Stimulated activated memory B cell treated with anti-CD40 and anti-IgM and Interleukin-4, amounts not matched to agents 10 μg/mL and 1 μg/mL and 100 μg/mL, for 72 hours (primary cell): Measurements from ENCODE around the gene SLC26A9.

ENCODE experiments used
- ATAC-seq: fragments of 150-1000 bp; cut with Tn5 transposase; 2 replicates; pipeline ENCODE4 v1.10.0; 2021
- H3K27ac Mint-ChIP-seq: one replicate; pipeline ENCODE4 v1.8.0; 2022; ENCODE audit warnings: mild to moderate bottlenecking, mixed read lengths
- H3K27me3 Mint-ChIP-seq: one replicate; pipeline ENCODE4 v1.8.0; 2022; ENCODE audit warnings: mixed read lengths
- H3K36me3 Mint-ChIP-seq: one replicate; pipeline ENCODE4 v1.8.0; 2022; ENCODE audit warnings: mixed read lengths
- H3K4me1 Mint-ChIP-seq: one replicate; pipeline ENCODE4 v1.8.0; 2022; ENCODE audit warnings: mixed read lengths
- H3K4me3 Mint-ChIP-seq: one replicate; pipeline ENCODE4 v1.8.0; 2022; ENCODE audit warnings: mild to moderate bottlenecking, moderate library complexity, mixed read lengths
- H3K9me3 Mint-ChIP-seq: one replicate; pipeline ENCODE4 v1.8.0; 2022; ENCODE audit warnings: mixed read lengths

The SLC26A9 gene

DNA sequence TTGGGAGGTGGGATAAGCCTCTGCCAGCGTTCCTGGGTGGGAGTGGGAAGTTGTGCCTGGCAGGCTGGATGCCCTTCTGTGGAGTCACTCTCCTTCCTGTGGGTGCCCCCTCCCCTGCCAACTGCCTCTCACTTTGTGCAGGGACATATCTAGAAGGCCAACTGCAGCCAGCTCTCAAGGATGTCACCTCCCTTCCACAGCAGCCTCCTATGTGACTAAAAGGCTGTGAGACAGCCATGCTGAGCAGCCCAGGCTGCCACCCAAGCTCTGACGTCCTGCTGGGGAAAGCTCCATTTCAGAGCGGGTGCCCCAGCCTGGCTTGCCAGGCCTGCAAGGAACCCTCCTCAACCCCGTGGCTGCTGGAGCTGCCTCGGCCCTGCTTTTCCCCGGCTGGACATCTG lies 19.6 kb upstream of the SLC26A9 start:
- Mint-ChIP-seq H3K4me1 (peaks cover 7% of the 10 kb centered on the region), H3K27me3 (peaks cover 48% of the 10 kb centered on the region), H3K4me3 (no peak overlapping the region), H3K9me3 (no peaks in the 10 kb centered on the region), H3K27ac (no peak overlapping the region), H3K36me3 (no peaks in the 10 kb centered on the region)
- no peak for ATAC-seq

DNA sequence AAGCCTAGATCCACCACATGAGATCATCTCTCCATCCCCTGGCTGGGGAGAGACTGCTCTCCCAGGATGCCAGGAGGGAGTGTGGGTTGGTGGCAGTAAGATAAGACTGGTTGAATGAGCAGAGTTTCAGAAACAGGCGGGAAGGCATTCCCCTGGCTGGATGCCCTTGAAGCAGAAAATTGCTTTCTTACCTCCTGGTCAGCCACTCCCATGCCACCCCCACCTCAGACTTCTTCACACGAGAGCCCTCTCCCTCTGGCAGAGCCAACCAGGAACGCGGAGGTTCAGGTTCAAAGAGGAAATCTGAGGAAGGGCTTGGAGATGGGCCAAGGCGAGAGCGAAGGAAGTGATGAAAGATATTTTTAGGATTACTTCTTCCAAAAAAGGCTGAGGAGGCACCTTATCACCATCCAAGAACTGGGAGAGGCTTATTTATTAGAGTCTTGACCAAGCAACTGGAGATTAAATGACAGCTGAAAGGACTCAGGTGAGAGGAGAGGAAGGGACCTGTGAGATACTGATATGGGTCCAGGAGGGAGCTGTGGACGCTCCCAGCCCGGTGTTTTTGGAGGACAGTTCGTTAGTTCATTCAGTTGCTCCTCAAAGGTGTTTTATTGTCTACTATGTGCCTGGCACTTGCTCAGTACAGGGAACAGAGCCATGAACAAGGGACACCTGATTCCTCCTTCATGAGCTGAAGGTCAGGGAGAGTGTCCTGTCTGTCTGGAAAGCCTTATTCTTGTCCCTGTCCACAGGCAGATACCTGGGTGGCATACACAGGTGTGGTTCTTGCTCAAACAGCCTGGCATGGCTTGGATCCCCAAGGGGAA lies 18.9 kb upstream of the SLC26A9 start:
- Mint-ChIP-seq H3K9me3 (no peaks in the 10 kb centered on the region), H3K27ac (no peak overlapping the region)

DNA sequence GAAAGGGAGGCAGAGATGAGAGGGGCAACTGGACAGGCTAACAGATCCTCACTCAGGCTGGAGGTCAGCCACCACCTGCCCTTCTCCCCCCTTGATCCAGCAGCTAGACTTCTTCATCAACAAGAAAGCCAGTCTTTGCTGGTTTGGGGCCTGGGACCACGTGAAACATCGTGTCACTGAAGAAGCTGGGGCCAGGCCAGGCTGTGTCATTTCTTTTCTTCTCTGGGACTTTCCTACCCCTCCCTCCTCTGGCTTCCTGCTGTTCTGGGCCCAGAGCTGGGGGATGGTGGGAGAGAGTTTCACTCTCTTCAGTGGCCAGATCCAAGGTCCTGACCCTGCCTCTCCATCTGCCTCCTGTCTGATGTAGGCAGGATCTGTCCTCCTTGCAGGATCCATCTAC lies 18.1 kb upstream of the SLC26A9 start:
- Mint-ChIP-seq H3K9me3 (no peaks in the 10 kb centered on the region), H3K27me3 (peaks cover 48% of the 10 kb centered on the region), H3K4me3 (no peak overlapping the region), H3K27ac (no peak overlapping the region), H3K36me3 (no peaks in the 10 kb centered on the region), H3K4me1 (peaks cover 7% of the 10 kb centered on the region)
- ATAC-seq = peak; percentile 10

More for the DNA sequence above, 18.9 kb upstream of the SLC26A9 start:
- Mint-ChIP-seq H3K27me3 (peaks cover 48% of the 10 kb centered on the region), H3K4me1 (peaks cover 7% of the 10 kb centered on the region), H3K36me3 (no peaks in the 10 kb centered on the region), H3K4me3 (no peak overlapping the region)
- ATAC-seq = no peak

DNA sequence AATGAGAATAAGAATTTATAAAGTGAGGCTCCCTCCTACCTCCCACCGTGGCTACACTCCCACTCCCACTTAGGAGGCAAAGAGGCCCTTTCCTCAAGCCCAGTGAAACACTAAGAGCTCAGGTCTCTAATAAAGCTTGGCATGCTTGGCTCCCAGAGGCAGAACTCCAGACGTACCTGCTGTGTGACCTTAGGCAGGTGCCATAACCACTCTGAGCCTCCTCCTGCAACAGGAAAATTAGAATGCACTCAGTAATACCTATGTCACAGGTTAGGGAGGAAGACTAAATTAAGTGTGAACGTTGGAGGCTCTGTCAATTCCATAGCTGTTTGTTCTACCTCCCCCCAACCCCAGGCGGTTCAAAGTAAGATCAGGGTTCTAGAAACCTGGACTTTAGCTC lies 16.5 kb upstream of the SLC26A9 start:
- Mint-ChIP-seq H3K36me3 (no peaks in the 10 kb centered on the region), H3K4me3 (no peak overlapping the region), H3K4me1 (peaks cover 7% of the 10 kb centered on the region), H3K27ac (no peak overlapping the region), H3K27me3 (peaks cover 57% of the 10 kb centered on the region), H3K9me3 (no peaks in the 10 kb centered on the region)
- no peak for ATAC-seq

DNA sequence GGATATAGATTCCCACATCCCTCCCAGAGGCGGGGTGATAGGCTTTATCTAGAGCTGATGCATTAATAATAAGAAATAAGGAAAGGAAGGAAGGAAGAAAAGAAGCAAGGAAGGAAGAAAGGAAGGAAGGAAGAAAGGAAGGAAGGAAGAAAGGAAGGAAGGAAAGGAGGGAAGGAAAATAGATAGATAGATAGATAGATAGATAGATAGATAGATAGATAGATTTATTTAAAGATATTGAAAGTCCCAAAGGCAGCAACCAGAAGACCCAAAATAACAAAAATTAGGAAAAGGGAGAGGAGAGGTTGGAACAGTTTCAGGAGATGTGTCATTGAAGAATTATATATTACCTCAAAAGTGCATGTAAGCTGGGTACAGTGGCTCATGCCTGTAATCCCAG lies 12.2 kb upstream of the SLC26A9 start:
- Mint-ChIP-seq H3K4me3 (no peak overlapping the region), H3K9me3 (no peaks in the 10 kb centered on the region), H3K4me1 (no peaks in the 10 kb centered on the region), H3K27ac (no peak overlapping the region), H3K36me3 (no peaks in the 10 kb centered on the region), H3K27me3 (peaks cover 26% of the 10 kb centered on the region)
- ATAC-seq = no peak

DNA sequence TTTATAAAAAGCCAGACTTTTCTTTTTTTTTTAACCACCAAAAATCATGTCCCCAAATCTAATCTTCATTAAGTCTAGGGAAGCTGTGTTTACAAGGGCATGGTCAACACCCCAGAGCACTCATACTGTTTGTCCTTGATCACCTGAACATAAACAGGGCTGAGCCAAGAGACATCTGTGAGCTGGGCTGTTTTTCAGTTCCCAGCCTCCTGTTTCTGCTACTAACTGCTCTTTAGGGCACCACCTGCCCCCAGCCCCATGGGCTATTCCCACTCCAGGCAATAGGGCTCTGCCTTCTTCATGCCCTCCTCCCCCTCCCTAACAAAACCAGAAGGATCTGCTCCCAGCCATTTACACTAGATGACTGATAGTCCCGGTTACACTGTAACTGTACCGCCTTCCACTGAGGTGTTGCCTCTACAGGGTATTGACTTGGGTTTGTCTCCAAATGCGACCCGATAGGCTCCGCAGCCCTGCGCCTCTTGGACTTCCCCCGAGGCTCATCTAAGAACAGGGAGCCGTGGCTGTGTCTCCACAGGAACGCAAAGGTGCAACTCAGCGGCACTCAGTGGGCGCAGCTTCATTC lies 11.7 kb upstream of the SLC26A9 start:
- Mint-ChIP-seq H3K4me1 (no peaks in the 10 kb centered on the region), H3K9me3 (no peaks in the 10 kb centered on the region), H3K36me3 (no peaks in the 10 kb centered on the region), H3K27me3 (peaks cover 21% of the 10 kb centered on the region), H3K27ac (no peak overlapping the region), H3K4me3 (no peak overlapping the region)
- no peak for ATAC-seq

DNA sequence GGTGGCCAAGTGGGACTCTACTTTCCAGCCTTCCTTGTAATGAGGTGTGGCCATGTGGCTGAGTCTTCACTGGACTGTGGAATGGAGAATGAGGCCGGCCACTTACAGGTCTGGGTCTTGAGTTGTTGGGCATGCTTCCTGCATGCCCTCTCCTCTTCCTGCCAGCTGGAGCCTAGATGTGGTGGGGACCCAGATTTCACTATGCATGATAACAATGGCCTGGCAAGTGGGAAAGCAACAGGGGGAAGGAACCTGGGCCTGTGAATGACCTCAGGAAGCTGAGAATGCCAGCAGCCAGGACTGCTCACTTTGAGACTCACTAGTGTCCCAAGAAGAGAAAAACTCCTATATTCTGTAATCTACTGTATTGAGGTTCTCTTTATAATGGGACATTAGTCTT lies 8.5 kb upstream of the SLC26A9 start:
- Mint-ChIP-seq H3K27me3 (peaks cover 9% of the 10 kb centered on the region), H3K4me3 (no peak overlapping the region), H3K36me3 (no peaks in the 10 kb centered on the region), H3K4me1 (peaks cover 7% of the 10 kb centered on the region), H3K9me3 (no peaks in the 10 kb centered on the region), H3K27ac (no peak overlapping the region)
- ATAC-seq = no peak

DNA sequence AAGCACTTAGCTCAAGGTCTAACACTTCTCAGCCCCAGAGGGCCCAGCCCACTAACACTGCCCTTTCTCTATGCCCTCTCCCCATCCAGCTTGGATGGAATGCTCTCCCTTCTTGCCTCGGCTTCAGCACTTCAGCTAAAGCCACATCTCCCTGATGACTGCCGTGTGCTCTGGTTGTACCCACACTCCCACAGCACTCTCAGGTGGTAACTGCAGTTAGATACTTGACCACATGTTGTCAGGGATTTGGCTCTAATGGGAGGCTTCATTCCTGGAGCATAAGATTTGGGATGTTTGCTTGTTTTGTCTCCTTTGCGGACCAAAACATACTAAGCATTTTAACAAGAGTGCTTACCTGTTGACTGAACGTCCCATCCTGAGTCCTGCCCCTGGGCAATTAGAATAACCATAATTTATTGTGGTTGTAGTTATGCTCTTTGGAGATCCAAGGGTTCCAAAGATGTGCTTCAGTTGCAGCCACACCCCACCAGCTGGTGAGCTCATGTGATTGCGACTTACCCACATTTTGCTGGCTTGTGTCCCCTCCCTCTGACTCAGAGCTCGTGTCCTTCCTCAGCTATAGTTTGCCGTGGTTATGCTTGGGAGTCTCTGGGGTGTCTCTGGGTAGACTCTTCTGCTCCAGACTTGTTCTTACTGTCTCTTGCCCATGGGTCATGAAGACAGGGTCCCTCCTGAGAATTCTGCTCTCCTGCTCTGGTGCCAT lies 7.7 kb upstream of the SLC26A9 start:
- Mint-ChIP-seq H3K4me1 (peaks cover 7% of the 10 kb centered on the region), H3K27me3 (peaks cover 13% of the 10 kb centered on the region), H3K27ac (no peak overlapping the region), H3K9me3 (no peaks in the 10 kb centered on the region), H3K4me3 (no peak overlapping the region), H3K36me3 (no peaks in the 10 kb centered on the region)
- no peak for ATAC-seq

DNA sequence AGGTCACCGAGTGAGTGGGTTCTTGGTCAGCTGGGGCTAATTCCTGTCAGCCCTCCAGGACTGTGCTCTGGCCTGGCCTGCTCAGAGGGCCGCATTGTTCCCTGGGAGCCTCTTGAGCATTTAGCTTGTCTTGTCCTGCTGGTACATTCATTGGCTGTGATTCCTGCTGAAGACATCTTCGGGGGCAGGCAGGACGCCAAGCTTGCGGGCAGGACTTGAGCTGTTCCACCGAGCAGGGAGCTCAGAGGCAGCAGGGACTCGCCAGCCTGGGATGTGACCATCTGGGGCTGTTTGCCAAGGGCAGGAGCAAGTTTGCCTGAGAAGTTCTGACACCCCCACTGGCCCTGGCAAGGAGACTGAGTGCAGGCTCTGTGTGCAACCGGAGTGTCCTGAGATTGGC lies 7.0 kb upstream of the SLC26A9 start:
- peaks cover 14% of the 10 kb centered on the region for H3K27me3 Mint-ChIP-seq
- no peak for ATAC-seq
- no peak overlapping the region for H3K27ac Mint-ChIP-seq
- no peaks in the 10 kb centered on the region for H3K9me3 Mint-ChIP-seq
- no peak overlapping the region for H3K4me3 Mint-ChIP-seq
- H3K36me3 Mint-ChIP-seq = no peaks in the 10 kb centered on the region
- peaks cover 7% of the 10 kb centered on the region for H3K4me1 Mint-ChIP-seq

DNA sequence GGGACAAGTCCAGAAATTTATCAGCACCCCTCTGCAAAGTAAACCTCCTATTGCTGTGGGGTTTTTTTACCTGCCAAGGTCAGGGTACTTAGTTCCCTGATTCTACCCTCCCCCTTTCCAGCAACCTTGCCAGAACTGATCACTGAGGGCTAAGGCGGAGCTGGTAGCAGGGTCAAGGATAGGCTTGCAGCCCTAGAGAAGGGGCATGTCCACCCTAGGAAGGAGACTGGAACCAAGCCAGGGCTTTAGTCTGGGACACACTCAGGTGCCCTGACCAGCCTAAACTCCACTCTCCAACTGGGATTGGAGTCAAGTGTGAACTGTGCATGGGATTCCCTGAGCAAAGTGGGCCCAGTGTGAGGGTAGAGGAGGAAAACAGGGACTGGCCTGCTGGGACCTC lies 6.5 kb upstream of the SLC26A9 start:
- Mint-ChIP-seq H3K9me3 (no peaks in the 10 kb centered on the region), H3K36me3 (no peaks in the 10 kb centered on the region), H3K27ac (no peak overlapping the region), H3K4me1 (peaks cover 7% of the 10 kb centered on the region), H3K4me3 (no peak overlapping the region), H3K27me3 (peaks cover 11% of the 10 kb centered on the region)
- no peak for ATAC-seq

DNA sequence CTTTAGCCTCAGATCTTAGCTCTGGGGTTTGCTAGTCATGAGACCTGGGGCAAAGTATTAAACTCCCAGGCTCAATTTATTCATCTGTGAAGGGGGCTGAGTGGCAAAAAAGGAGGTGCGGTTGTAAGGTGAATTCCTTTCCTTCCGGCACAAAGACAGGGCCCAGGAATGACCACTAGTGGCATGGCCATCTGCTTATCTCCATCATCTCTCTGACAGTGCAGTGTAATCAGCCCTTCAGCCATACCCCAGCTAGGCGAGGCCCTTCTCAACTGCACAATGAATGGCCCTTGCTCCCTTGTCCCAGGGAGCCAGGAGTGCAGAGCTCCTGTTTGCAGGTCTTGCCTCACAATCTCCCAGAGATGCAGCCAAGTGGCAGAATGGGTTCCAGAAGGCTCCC lies 5.6 kb upstream of the SLC26A9 start:
- Mint-ChIP-seq H3K27ac (no peak overlapping the region), H3K4me3 (no peak overlapping the region), H3K9me3 (no peaks in the 10 kb centered on the region), H3K4me1 (peaks cover 7% of the 10 kb centered on the region), H3K36me3 (no peaks in the 10 kb centered on the region), H3K27me3 (peaks cover 19% of the 10 kb centered on the region)
- ATAC-seq = no peak

DNA sequence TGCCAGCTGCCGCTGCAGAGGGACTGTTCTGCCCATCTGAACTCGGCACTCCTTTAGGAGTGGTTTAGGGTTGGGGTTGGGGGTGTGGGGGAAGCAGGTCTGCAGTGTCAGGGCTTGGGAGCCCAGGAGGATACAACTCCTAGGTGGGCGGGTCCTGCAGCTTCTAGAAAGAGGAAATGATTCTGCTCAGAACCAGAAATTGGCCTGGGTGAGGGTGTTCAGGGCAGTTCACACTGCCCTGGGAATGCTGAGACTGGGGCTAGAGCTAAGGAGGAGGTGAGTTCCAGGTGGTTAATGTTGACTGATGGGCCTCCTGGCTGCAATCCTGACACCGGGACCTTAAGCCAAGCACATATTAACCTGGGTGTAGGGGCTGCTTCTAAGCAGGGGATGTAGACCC lies 4.8 kb upstream of the SLC26A9 start:
- ATAC-seq = peak; percentile 7

DNA sequence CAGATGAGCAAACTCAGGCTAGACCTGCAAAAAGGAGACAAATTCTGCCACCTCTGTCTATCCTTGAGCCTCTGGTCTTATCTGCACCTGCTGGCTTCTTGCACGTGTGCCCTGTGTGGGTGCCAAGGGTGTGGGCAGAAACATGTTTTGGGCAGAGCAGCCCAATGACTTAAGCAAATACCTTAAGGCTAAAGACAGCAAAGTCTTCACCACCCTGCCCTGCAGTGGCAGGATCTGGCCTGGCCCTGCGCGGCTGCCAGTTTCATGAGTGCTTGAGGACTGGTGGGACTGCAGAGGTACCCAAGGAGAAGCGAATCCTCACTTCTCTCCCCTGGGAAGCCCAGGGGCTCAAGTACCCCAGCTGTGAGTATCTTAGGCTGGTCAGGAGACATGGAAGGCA lies 3.8 kb upstream of the SLC26A9 start:
- Mint-ChIP-seq H3K4me3 (no peak overlapping the region), H3K9me3 (no peaks in the 10 kb centered on the region), H3K36me3 (no peaks in the 10 kb centered on the region), H3K4me1 (peaks cover 7% of the 10 kb centered on the region), H3K27ac (no peak overlapping the region), H3K27me3 (peaks cover 38% of the 10 kb centered on the region)
- no peak for ATAC-seq

More for the DNA sequence above, 4.8 kb upstream of the SLC26A9 start:
- H3K4me3 Mint-ChIP-seq = no peak overlapping the region
- H3K36me3 Mint-ChIP-seq = no peaks in the 10 kb centered on the region
- peaks cover 7% of the 10 kb centered on the region for H3K4me1 Mint-ChIP-seq
- peaks cover 28% of the 10 kb centered on the region for H3K27me3 Mint-ChIP-seq
- no peak overlapping the region for H3K27ac Mint-ChIP-seq
- H3K9me3 Mint-ChIP-seq = no peaks in the 10 kb centered on the region

DNA sequence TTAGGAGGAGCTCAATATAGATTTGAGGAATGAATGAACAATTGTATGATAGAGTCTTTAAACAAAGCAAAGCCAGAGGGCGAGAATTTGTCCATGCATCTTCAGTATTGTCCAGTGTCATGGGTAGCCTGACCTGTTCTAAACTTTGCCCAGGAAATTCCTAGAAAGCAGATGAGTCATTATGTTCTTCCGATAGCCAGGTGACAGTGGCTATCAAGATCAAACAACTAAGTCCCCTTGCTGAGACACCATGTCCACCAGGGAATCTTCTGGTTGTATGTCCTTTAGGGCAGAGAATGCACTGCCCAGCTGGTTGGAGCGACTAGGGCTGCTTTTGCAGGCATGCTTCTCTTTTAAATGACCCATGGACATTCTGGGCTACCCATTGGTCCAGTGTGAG lies 1.8 kb upstream of the SLC26A9 start:
- no peaks in the 10 kb centered on the region for H3K36me3 Mint-ChIP-seq
- ATAC-seq = no peak
- peaks cover 7% of the 10 kb centered on the region for H3K4me1 Mint-ChIP-seq
- H3K9me3 Mint-ChIP-seq = no peaks in the 10 kb centered on the region
- H3K4me3 Mint-ChIP-seq = no peak overlapping the region
- H3K27ac Mint-ChIP-seq = no peak overlapping the region
- peaks cover 57% of the 10 kb centered on the region for H3K27me3 Mint-ChIP-seq

DNA sequence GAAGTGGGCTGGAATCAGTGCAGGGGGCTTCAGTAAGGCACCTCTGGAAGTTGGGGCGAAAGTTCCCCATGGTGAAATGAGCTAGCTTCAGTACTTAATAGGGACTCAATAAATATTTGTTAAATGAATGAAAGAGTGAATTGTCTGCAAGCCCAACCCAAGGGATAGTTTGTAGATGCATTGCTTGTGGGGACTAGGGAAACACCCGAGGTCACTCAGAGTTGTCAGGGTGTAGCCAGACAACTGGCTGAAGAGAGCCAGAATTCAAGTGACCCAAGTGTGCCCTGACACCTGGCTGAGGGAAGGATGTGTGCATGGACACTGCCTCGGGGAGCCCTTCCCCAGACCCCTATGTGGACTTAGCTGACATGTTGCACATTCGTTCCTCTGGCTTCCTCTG lies 1.3 kb upstream of the SLC26A9 start:
- H3K36me3 Mint-ChIP-seq = no peaks in the 10 kb centered on the region
- H3K4me3 Mint-ChIP-seq = no peak overlapping the region
- no peak overlapping the region for H3K27ac Mint-ChIP-seq
- peaks cover 63% of the 10 kb centered on the region for H3K27me3 Mint-ChIP-seq
- peaks cover 12% of the 10 kb centered on the region for H3K4me1 Mint-ChIP-seq
- ATAC-seq = no peak
- no peaks in the 10 kb centered on the region for H3K9me3 Mint-ChIP-seq
